HepG2 (cell line): ENCODE data around the gene ZNF491. TPM values are rescaled to one million over a fixed set of nuclear protein-coding genes. Genes with fewer than 3 reads are reported as not detected.
A peak's percentile ranks its signal among the peaks of the same experiment; 100 is the strongest.

ENCODE experiments used
- CCAR2 ChIP-seq: fragments of 200-400 bp; formaldehyde crosslinking; optimal IDR thresholded peaks from 2 replicates; pipeline ENCODE3; 2018; ENCODE audit warnings: low read depth, mild to moderate bottlenecking, low read length, moderate library complexity
- CEBPG ChIP-seq: IDR thresholded peaks from 2 replicates; pipeline ENCODE4 v1.6.1; 2016
- FOXP1 ChIP-seq, 2 experiments: fragments of 450-650 bp in 1 of 2; IDR thresholded peaks; 2 replicates each; pipeline ENCODE4 v1.6.1; 2017 to 2018; ENCODE audit warnings: antibody characterized with exemption in 1 of 2
- NFE2 ChIP-seq: sonication (generic); formaldehyde crosslinking; IDR thresholded peaks from 2 replicates; pipeline ENCODE4 v1.4.0; 2020; ENCODE audit warnings: missing genetic modification reagents
- NR1H2 ChIP-seq: sonication (generic); formaldehyde crosslinking; IDR thresholded peaks from 2 replicates; pipeline ENCODE4 v1.8.1; 2022; ENCODE audit warnings: low read depth, missing genetic modification reagents, borderline replicate concordance
- RERE ChIP-seq: IDR thresholded peaks from 2 replicates; pipeline ENCODE4 v1.6.1; 2016; ENCODE audit warnings: low read depth, missing genetic modification reagents, missing compliant biosample characterization
- SIN3B ChIP-seq: fragments of 150-350 bp; IDR thresholded peaks from 2 replicates; pipeline ENCODE4 v1.6.1; 2014; ENCODE audit warnings: low read length
- SP2 ChIP-seq: sonication (generic); formaldehyde crosslinking; IDR thresholded peaks from 2 replicates; pipeline ENCODE4 v1.5.1; 2020; ENCODE audit warnings: mild to moderate bottlenecking, missing genetic modification reagents
- SRSF1 ChIP-seq: fragments of 200-400 bp; formaldehyde crosslinking; optimal IDR thresholded peaks from 2 replicates; pipeline ENCODE3; 2017; ENCODE audit warnings: mild to moderate bottlenecking, low read depth, low read length, moderate library complexity
- TAF15 ChIP-seq: fragments of 200-400 bp; formaldehyde crosslinking; IDR thresholded peaks from one replicate; pipeline ENCODE4 v1.6.1; 2018; ENCODE audit warnings: mild to moderate bottlenecking, low read depth, low read length; ENCODE audit not compliant: poor library complexity, severe bottlenecking
- YY1 ChIP-seq: IDR thresholded peaks from 2 replicates; pipeline ENCODE4 v1.6.1; 2011; ENCODE audit warnings: low read length, low read depth, moderate library complexity, mild to moderate bottlenecking; ENCODE audit not compliant: insufficient read depth, insufficient replicate concordance
- ZFY ChIP-seq: sonication (generic); formaldehyde crosslinking; IDR thresholded peaks from 2 replicates; pipeline ENCODE4 v1.4.0; 2020; ENCODE audit warnings: missing genetic modification reagents
- ZIK1 ChIP-seq: sonication (generic); formaldehyde crosslinking; IDR thresholded peaks from 2 replicates; pipeline ENCODE4 v1.5.0; 2020; ENCODE audit warnings: mild to moderate bottlenecking, low read depth, missing genetic modification reagents, borderline replicate concordance
- ZNF124 ChIP-seq: sonication (generic); formaldehyde crosslinking; IDR thresholded peaks from 2 replicates; pipeline ENCODE4 v1.4.0; 2020; ENCODE audit warnings: missing genetic modification reagents
- ZNF207 ChIP-seq: fragments of 450-650 bp; IDR thresholded peaks from 2 replicates; pipeline ENCODE4 v1.6.1; 2016; ENCODE audit warnings: antibody characterized with exemption, borderline replicate concordance
- ZNF468 ChIP-seq: sonication (generic); formaldehyde crosslinking; IDR thresholded peaks from 2 replicates; pipeline ENCODE4 v1.8.0; 2022; ENCODE audit warnings: mild to moderate bottlenecking, moderate library complexity, missing genetic modification reagents
- ZNF549 ChIP-seq: sonication (generic); formaldehyde crosslinking; IDR thresholded peaks from 2 replicates; pipeline ENCODE4 v1.5.0; 2020; ENCODE audit warnings: missing genetic modification reagents
- ZNF577 ChIP-seq: sonication (generic); formaldehyde crosslinking; IDR thresholded peaks from 2 replicates; pipeline ENCODE4 v1.4.0; 2020; ENCODE audit warnings: mild to moderate bottlenecking, low read depth, missing genetic modification reagents, borderline replicate concordance
- ZNF619 ChIP-seq: sonication (generic); formaldehyde crosslinking; IDR thresholded peaks from 2 replicates; pipeline ENCODE4 v1.4.0; 2020; ENCODE audit warnings: mild to moderate bottlenecking, missing genetic modification reagents
- ZNF773 ChIP-seq: sonication (generic); formaldehyde crosslinking; IDR thresholded peaks from 2 replicates; pipeline ENCODE4 v1.4.0; 2020; ENCODE audit warnings: missing genetic modification reagents, borderline replicate concordance
- ZNF883 ChIP-seq: sonication (generic); formaldehyde crosslinking; IDR thresholded peaks from 2 replicates; pipeline ENCODE4 v1.5.1; 2020; ENCODE audit warnings: mild to moderate bottlenecking, missing genetic modification reagents; ENCODE audit errors: not compliant biosample characterization
- polyA plus RNA-seq, 8 experiments: library from polyadenylated mRNA; depleted of rRNA in 3 of 8; stranded (reverse) in 7 of 8; unstranded in 1 of 8; fragments of >200 nt; fragmentation: Illumina TruSeq in 4 of 8; extraction: Trizol in 4 of 8; gene quantifications; 2 replicates each; pipeline versions ENCODE4 v1.2.1 to v1.2.3, GENCODE V29; 2011 to 2016; ENCODE audit warnings: low read depth in 4 of 8, missing spikeins in 1 of 8, mixed read lengths in 1 of 8; ENCODE audit not compliant: insufficient read depth in 1 of 8
- total RNA-seq, 5 experiments: library from RNA; depleted of rRNA; stranded (reverse); fragments of >200 nt; fragmentation: Illumina TruSeq; extraction: Trizol; gene quantifications; 2 replicates each; pipeline ENCODE4 v1.2.3, GENCODE V29; 2016; ENCODE audit warnings: low read depth in 1 of 5
- TF ChIP-seq, protein P1 (sequence below): sonication (generic); formaldehyde crosslinking; IDR thresholded peaks from 2 replicates; pipeline ENCODE4 v1.5.1; 2020; ENCODE audit warnings: mild to moderate bottlenecking, moderate library complexity, missing genetic modification reagents

ZNF491 gene
- total and polyA plus RNA-seq, 2 of the 13 experiments (the other 11 are each of a cell fraction or from before 2014, with no cell fraction given): 0.57 to 2.2 TPM

DNA sequence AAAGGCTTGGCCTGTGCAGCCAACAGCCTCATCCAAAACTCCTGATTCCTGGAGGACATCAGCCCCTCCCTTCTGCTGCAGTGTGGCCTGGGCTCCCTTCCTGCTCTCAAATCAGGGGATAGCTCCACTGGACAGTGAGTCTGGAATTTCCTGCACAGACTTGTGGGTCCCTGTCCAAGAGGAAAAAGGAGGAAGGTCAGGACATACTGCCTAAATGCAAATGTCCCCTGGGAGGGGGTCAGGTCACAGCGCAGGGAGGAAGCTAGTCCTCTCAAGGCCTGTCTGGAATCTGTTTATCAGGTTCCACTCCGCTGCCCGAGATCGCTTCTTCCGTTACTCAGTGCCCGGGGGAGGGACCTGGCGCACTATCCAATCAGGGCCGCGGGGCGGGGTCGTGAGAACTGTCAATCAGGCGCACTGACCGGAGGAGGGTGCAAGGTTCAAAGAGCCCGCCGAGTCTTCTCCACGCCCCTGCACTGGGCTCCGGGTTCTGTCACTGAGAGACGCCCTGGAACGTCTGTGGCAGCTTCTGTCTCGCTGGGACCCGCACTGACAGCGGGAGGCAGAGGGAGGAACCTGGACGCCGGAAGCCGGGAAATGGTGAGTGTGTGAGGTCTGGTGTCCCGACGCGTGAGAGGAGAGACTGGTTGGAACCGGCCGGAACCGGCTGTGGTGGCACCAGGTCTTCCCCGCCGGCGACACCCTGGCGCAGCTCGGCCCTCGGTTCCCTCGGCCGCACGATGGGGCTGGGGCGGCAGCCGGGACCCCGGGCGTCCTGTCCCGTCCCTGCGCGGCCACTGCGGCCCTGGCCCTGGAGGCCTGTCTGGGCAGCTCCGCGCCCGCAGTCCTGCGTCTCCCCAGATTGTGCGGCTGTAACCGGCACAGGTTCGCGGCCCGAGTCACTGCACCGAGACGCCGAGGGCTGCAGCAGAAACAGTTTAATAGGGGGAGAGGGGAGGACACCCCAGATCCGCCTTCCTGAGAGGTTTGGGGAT lies 31.4 kb upstream of the ZNF491 start, which contains the start of gene ZNF441 (continued):
- TF ChIP-seq NR1H2 (CRISPR knock-in tag): 0 out of 2 replicates have a peak, but pooled peaks have one; percentile 62
- peak; percentile 82 for TF ChIP-seq SP2 (CRISPR knock-in tag)
- TF ChIP-seq ZNF773: no peak
- no peak for TF ChIP-seq FOXP1 (IDR thresholded peaks at IDR 0.05)
- no peak for TF ChIP-seq FOXP1 (CRISPR knock-in tag; IDR thresholded peaks at IDR 0.05)
- 0 out of 2 replicates have a peak, but pooled peaks have one; percentile 27 for TF ChIP-seq ZIK1
- TF ChIP-seq, protein P1, sequence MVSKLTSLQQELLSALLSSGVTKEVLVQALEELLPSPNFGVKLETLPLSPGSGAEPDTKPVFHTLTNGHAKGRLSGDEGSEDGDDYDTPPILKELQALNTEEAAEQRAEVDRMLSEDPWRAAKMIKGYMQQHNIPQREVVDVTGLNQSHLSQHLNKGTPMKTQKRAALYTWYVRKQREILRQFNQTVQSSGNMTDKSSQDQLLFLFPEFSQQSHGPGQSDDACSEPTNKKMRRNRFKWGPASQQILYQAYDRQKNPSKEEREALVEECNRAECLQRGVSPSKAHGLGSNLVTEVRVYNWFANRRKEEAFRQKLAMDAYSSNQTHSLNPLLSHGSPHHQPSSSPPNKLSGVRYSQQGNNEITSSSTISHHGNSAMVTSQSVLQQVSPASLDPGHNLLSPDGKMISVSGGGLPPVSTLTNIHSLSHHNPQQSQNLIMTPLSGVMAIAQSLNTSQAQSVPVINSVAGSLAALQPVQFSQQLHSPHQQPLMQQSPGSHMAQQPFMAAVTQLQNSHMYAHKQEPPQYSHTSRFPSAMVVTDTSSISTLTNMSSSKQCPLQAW: peak; percentile 91
- no peak for TF ChIP-seq TAF15
- TF ChIP-seq ZNF619 (CRISPR knock-in tag): no peak
- TF ChIP-seq ZNF124: 0 out of 2 replicates have a peak, but pooled peaks have one; percentile 50
- no peak for TF ChIP-seq ZNF549 (CRISPR knock-in tag)
- TF ChIP-seq YY1: peak; percentile 16
- no peak for TF ChIP-seq ZNF207
- TF ChIP-seq RERE (CRISPR knock-in tag): no peak; the same call in 1 of the 2 replicates
- no peak for TF ChIP-seq ZNF468 (CRISPR knock-in tag)
- no peak for TF ChIP-seq ZNF577 (CRISPR knock-in tag)
- no peak for TF ChIP-seq CEBPG (CRISPR knock-in tag)
- peak; percentile 22 for TF ChIP-seq SRSF1
- TF ChIP-seq ZNF883 (CRISPR knock-in tag): no peak
- no peak for TF ChIP-seq CCAR2
- TF ChIP-seq NFE2 (CRISPR knock-in tag): no peak
- TF ChIP-seq ZFY (CRISPR knock-in tag): peak; percentile 74
- TF ChIP-seq SIN3B: peak; percentile 63; the same call in 1 of the 2 replicates
